CD14-positive monocyte (primary cell): Measurements from ENCODE around the gene KIAA0319L. TPM values are rescaled to one million over a fixed set of nuclear protein-coding genes. Genes with fewer than 3 reads are reported as not detected.

Experiments used
- DNase-seq, 3 donors: peaks; one replicate each; pipeline ENCODE4 v3.0.0-alpha.2; 2011 to 2022
- H2AFZ ChIP-seq: 2 replicates; pipeline ENCODE4 v1.6.0; 2012; ENCODE audit warnings: mild to moderate bottlenecking, low read depth, low read length, inconsistent platforms; ENCODE audit not compliant: insufficient read depth, poor library complexity, severe bottlenecking
- H3K27ac ChIP-seq, 2 donors: 1 replicate in 1 of 2; 2 replicates in 1 of 2; pipeline ENCODE4 v1.5.1; 2012 to 2013; ENCODE audit warnings: low read length in 2 of 2, control low read depth in 1 of 2, inconsistent platforms in 1 of 2, low read depth in 1 of 2, mild to moderate bottlenecking in 1 of 2
- H3K27me3 ChIP-seq, 2 donors: one replicate each; pipeline versions ENCODE4 v1.6.0 to v1.6.1; 2011 to 2013; ENCODE audit warnings: low read length in 2 of 2; ENCODE audit not compliant: control insufficient read depth in 2 of 2, insufficient read depth in 2 of 2
- H3K36me3 ChIP-seq, 2 donors: replicated peaks in 1 of 2; 1 replicate in 1 of 2; 2 replicates in 1 of 2; pipeline versions ENCODE4 v1.5.1 to v1.6.1; 2012 to 2013; ENCODE audit warnings: low read length in 2 of 2, control low read depth in 1 of 2, inconsistent platforms in 1 of 2, mild to moderate bottlenecking in 1 of 2; ENCODE audit not compliant: insufficient read depth in 2 of 2, control insufficient read depth in 1 of 2
- H3K4me1 ChIP-seq, 2 donors: 1 replicate in 1 of 2; 2 replicates in 1 of 2; pipeline versions ENCODE4 v1.5.1 to v1.6.1; 2012 to 2013; ENCODE audit warnings: low read length in 2 of 2, control low read depth in 1 of 2, inconsistent platforms in 1 of 2, mild to moderate bottlenecking in 1 of 2, moderate library complexity in 1 of 2; ENCODE audit not compliant: insufficient read depth in 2 of 2, control insufficient read depth in 1 of 2
- H3K4me2 ChIP-seq: replicated peaks from 2 replicates; pipeline ENCODE3; 2012; ENCODE audit warnings: low read length, moderate library complexity, mild to moderate bottlenecking; ENCODE audit not compliant: poor library complexity, severe bottlenecking; ENCODE audit errors: extremely low read depth
- H3K4me3 ChIP-seq, 3 experiments: fragments of 200-600 bp in 1 of 3; sonication (generic) in 1 of 3; replicated peaks in 1 of 3; 1 replicate in 2 of 3; 2 replicates in 1 of 3; pipeline ENCODE4 v1.5.1; 2011 to 2013; ENCODE audit warnings: low read length in 3 of 3, mild to moderate bottlenecking in 3 of 3, control low read depth in 2 of 3, low read depth in 2 of 3, inconsistent platforms in 1 of 3, moderate library complexity in 1 of 3
- H3K79me2 ChIP-seq: 2 replicates; pipeline ENCODE4 v1.6.0; 2012; ENCODE audit warnings: mild to moderate bottlenecking, control low read depth, inconsistent platforms, low read length, moderate library complexity; ENCODE audit not compliant: insufficient read depth
- H3K9ac ChIP-seq: 2 replicates; pipeline ENCODE4 v1.6.0; 2017; ENCODE audit warnings: low read length, mild to moderate bottlenecking; ENCODE audit not compliant: insufficient read depth, poor library complexity, severe bottlenecking
- H3K9me3 ChIP-seq, 2 donors: replicated peaks in 1 of 2; 1 replicate in 1 of 2; 2 replicates in 1 of 2; pipeline versions ENCODE4 v1.5.1 to v1.6.1; 2012 to 2013; ENCODE audit warnings: low read length in 2 of 2, control low read depth in 1 of 2; ENCODE audit not compliant: control insufficient read depth in 1 of 2, insufficient read depth in 1 of 2
- H4K20me1 ChIP-seq: 2 replicates; pipeline ENCODE4 v1.6.0; 2012; ENCODE audit warnings: mild to moderate bottlenecking, low read length, control low read depth, moderate library complexity; ENCODE audit not compliant: insufficient read depth
- H3K27ac Mint-ChIP-seq, 7 donors: one replicate each; pipeline ENCODE4 v1.8.0; 2020; ENCODE audit warnings: mild to moderate bottlenecking in 7 of 7, mixed read lengths in 7 of 7, moderate library complexity in 6 of 7, inconsistent platforms in 2 of 7
- H3K27me3 Mint-ChIP-seq, 3 donors: one replicate each; pipeline ENCODE4 v1.8.0; 2021 to 2022; ENCODE audit warnings: low read depth in 3 of 3, mild to moderate bottlenecking in 3 of 3, mixed read lengths in 3 of 3, moderate library complexity in 3 of 3, inconsistent platforms in 1 of 3
- H3K36me3 Mint-ChIP-seq, 2 donors: one replicate each; pipeline ENCODE4 v1.8.0; 2020; ENCODE audit warnings: mixed read lengths in 2 of 2, inconsistent platforms in 1 of 2, mild to moderate bottlenecking in 1 of 2
- H3K4me1 Mint-ChIP-seq: one replicate; pipeline ENCODE4 v1.8.0; 2020; ENCODE audit warnings: mild to moderate bottlenecking, mixed read lengths
- H3K4me3 Mint-ChIP-seq, 2 donors: one replicate each; pipeline ENCODE4 v1.8.0; 2020; ENCODE audit warnings: mild to moderate bottlenecking in 2 of 2, mixed read lengths in 2 of 2, moderate library complexity in 1 of 2
- H3K9me3 Mint-ChIP-seq, 7 donors: one replicate each; pipeline ENCODE4 v1.8.0; 2020 to 2022; ENCODE audit warnings: mixed read lengths in 7 of 7, mild to moderate bottlenecking in 6 of 7, moderate library complexity in 6 of 7, inconsistent platforms in 2 of 7
- CTCF ChIP-seq: fragments of 200-600 bp; IDR thresholded peaks from one replicate; pipeline ENCODE4 v1.8.0; 2022; ENCODE audit warnings: antibody characterized with exemption, mild to moderate bottlenecking
- WGBS: methylation state at CpG from one replicate; pipeline ENCODE4 v1.1.5; 2013; ENCODE audit warnings: missing lambda C conversion rate; ENCODE audit not compliant: insufficient coverage; 5-methylcytosine and 5-hydroxymethylcytosine counted together
- intact Hi-C, 2 donors: fragments of 100-400 bp; cut with micrococcal nuclease; formaldehyde crosslinking; loops; one replicate each; pipeline versions ENCODE4 v1.15.0 to v1.15.1; 2023
- polyA plus RNA-seq, 3 donors: library from polyadenylated mRNA; depleted of rRNA in 1 of 3; unstranded in 2 of 3; stranded (reverse) in 1 of 3; fragments of 300-500 nt in 2 of 3; fragments of >200 nt in 1 of 3; fragmentation: Illumina TruSeq in 2 of 3; gene quantifications; 1 replicate in 2 of 3; 2 replicates in 1 of 3; pipeline ENCODE4 v1.2.3, GENCODE V29; 2012 to 2021

Gene KIAA0319L
- polyA plus RNA-seq, 3 donors: 20.6 to 75.3 (median 28.6) TPM

DNA sequence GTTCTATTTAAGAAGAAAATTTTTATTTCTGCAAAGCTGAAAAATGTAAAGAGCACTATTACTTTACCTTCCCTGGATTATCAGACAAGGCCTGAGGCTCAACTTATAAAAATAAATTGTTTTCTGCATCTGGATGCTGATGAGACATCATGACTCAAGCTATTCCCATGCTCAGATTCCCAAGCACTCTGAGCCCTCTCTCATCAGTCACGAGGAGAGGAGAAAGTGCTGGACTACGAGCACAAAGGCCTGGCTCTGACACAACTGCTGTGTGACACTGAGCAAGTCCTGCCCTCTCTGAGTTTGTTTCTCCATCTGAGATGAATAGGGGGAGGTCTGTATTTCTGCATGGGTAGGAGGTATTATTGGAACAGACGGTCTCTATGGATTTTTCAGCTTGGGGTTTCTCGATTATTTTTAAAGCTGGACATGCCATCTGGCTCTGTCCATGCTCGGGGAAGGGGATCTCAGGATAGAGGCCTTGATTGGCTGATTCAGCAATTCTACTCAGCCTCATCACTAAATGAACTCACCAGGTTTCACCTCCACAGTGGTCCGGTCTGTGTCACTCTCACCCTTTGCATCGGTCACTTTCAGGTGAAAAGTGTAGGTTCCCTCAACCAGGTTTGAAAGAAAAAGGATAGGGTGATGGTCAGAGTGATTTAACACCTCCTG lies 107.7 kb downstream of the KIAA0319L start:
- intact Hi-C loops: loop anchor here (5.0 to 10.0 kb wide), 3 partner anchors 93 to 108 kb away; partner anchors contain the start of genes KIAA0319L (in 2 of the 2) and NCDN (in 2 of the 2)
- H3K4me1 Mint-ChIP-seq: no peaks in the 10 kb centered on the region
- peaks cover 20 to 31% of the 10 kb centered on the region in 2 donors for H3K36me3 Mint-ChIP-seq
- WGBS: 83% methylated on average over 3 of the region's 7 CpGs
- no peaks in the 10 kb centered on the region for H3K27me3 ChIP-seq
- no peak for TF ChIP-seq CTCF
- H3K9me3 Mint-ChIP-seq: peaks cover 0 to 3% (median 0%) of the 10 kb centered on the region in 7 donors
- H3K4me3 ChIP-seq: peak overlapping the region in 1 of 3 experiments; percentile 73
- H4K20me1 ChIP-seq: no peaks in the 10 kb centered on the region
- H3K4me3 Mint-ChIP-seq: no peak overlapping the region
- DNase-seq: peak in 1 of 3 donors; percentile 48
- no peaks in the 10 kb centered on the region for H3K9me3 ChIP-seq
- no peak overlapping the region for H2AFZ ChIP-seq
- peaks cover 55% of the 10 kb centered on the region for H3K79me2 ChIP-seq
- H3K4me2 ChIP-seq: peak overlapping the region; percentile 69
- H3K36me3 ChIP-seq: peaks cover 0 to 6% of the 10 kb centered on the region in 2 donors
- peak overlapping the region; percentile 44 to 92 for H3K27ac ChIP-seq
- peak overlapping the region in 1 of 7 donors; percentile 89 for H3K27ac Mint-ChIP-seq
- no peak overlapping the region for H3K9ac ChIP-seq
- H3K27me3 Mint-ChIP-seq: no peaks in the 10 kb centered on the region
- H3K4me1 ChIP-seq: peaks cover 100% of the 10 kb centered on the region in 2 donors

DNA sequence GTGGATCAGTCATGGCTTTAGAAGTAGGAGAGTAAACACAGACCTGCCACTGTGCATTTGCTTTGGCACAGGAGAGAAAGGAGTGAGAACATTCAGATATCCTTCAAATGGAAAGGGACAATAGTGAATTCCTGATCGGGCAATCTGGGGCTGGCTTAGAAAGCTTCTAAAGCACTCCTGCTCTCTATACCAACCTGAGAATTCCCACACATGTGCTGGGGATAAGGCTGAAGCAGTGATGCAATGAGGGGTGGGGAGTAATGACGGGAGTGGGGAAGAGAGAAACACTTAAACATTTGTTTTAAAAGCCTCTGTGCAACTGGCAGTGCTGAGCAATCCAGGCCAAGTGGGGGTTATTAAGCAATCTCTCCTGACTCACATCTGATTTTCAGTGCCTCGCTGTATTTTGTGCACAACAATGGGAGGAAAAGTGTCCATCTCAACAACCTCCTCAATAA lies 108.8 kb downstream of the KIAA0319L start:
- H3K4me1 Mint-ChIP-seq: peaks cover under 1% of the 10 kb centered on the region
- H3K9ac ChIP-seq: peak overlapping the region; percentile 0
- DNase-seq: peak in 2 of 3 donors; percentile 63 to 86
- no peak for TF ChIP-seq CTCF
- peak overlapping the region; percentile 77 to 92 for H3K27ac ChIP-seq
- peaks cover 55% of the 10 kb centered on the region for H3K79me2 ChIP-seq
- H3K4me1 ChIP-seq: peaks cover 99% of the 10 kb centered on the region in 2 donors
- no peaks in the 10 kb centered on the region for H3K9me3 ChIP-seq
- H3K4me3 Mint-ChIP-seq: peak overlapping the region in 1 of 2 donors; percentile 74
- peaks cover 0 to under 1% (median 0%) of the 10 kb centered on the region in 7 donors for H3K9me3 Mint-ChIP-seq
- H3K36me3 ChIP-seq: peaks cover 5 to 14% of the 10 kb centered on the region in 2 donors
- H2AFZ ChIP-seq: no peak overlapping the region
- no CpG with 5 or more reads among the region's 3 CpGs for WGBS
- H3K36me3 Mint-ChIP-seq: peaks cover 17 to 32% of the 10 kb centered on the region in 2 donors
- intact Hi-C loops: loop anchor here (5.0 to 10.0 kb wide), 3 partner anchors 94 to 109 kb away; partner anchors contain the start of genes KIAA0319L (in 1 of the 2) and NCDN (in 1 of the 2)
- H3K27ac Mint-ChIP-seq: peak overlapping the region in 1 of 7 donors; percentile 89
- no peaks in the 10 kb centered on the region for H3K27me3 Mint-ChIP-seq
- H3K4me2 ChIP-seq: peak overlapping the region; percentile 69
- H4K20me1 ChIP-seq: no peaks in the 10 kb centered on the region
- peak overlapping the region in 1 of 3 experiments; percentile 73 for H3K4me3 ChIP-seq
- no peaks in the 10 kb centered on the region for H3K27me3 ChIP-seq
